OCI-LY1 (cell line): ENCODE data around the gene CEP112.

Source experiments
- H2AFZ ChIP-seq: fragments of 200-600 bp; sonication (generic), shearing (Covaris generic); 2 replicates; pipeline ENCODE4 v1.6.0; 2014; ENCODE audit warnings: antibody characterized with exemption, mild to moderate bottlenecking, low read length
- H3F3A ChIP-seq: fragments of 200-600 bp; sonication (generic), shearing (Covaris generic); 2 replicates; pipeline ENCODE4 v1.6.0; 2014; ENCODE audit warnings: mild to moderate bottlenecking, antibody characterized with exemption, low read length, moderate library complexity; ENCODE audit not compliant: insufficient read depth
- H3K27ac ChIP-seq: fragments of 200-600 bp; sonication (generic); 2 replicates; pipeline ENCODE4 v1.5.1; 2014; ENCODE audit warnings: low read length, mixed run types, mild to moderate bottlenecking, low read depth; ENCODE audit not compliant: poor library complexity, severe bottlenecking
- H3K27me3 ChIP-seq: fragments of 200-600 bp; sonication (generic); 2 replicates; pipeline ENCODE4 v1.6.0; 2014; ENCODE audit warnings: antibody characterized with exemption, mild to moderate bottlenecking, low read length, moderate library complexity; ENCODE audit not compliant: insufficient read depth
- H3K36me3 ChIP-seq: fragments of 200-600 bp; sonication (generic); 2 replicates; pipeline ENCODE4 v1.6.1; 2014; ENCODE audit warnings: mild to moderate bottlenecking, antibody characterized with exemption, low read length, moderate library complexity, mixed read lengths; ENCODE audit not compliant: insufficient read depth
- H3K4me1 ChIP-seq: fragments of 200-600 bp; sonication (generic); 2 replicates; pipeline ENCODE4 v1.5.1; 2014; ENCODE audit warnings: mild to moderate bottlenecking, low read length, moderate library complexity; ENCODE audit not compliant: insufficient read depth, severe bottlenecking
- H3K4me2 ChIP-seq: fragments of 200-600 bp; sonication (generic), shearing (Covaris generic); 2 replicates; pipeline ENCODE4 v1.6.1; 2014; ENCODE audit warnings: low read length
- H3K4me3 ChIP-seq: fragments of 200-600 bp; sonication (generic); 2 replicates; pipeline ENCODE4 v1.5.1; 2014; ENCODE audit warnings: low read length, low read depth, mild to moderate bottlenecking, mixed read lengths; ENCODE audit not compliant: poor library complexity, severe bottlenecking
- H3K79me2 ChIP-seq: fragments of 200-600 bp; shearing (Covaris generic); 2 replicates; pipeline ENCODE4 v1.6.1; 2016; ENCODE audit warnings: mixed run types, low read length, mixed read lengths; ENCODE audit not compliant: insufficient read depth
- H3K9ac ChIP-seq: fragments of 200-600 bp; sonication (generic), shearing (Covaris generic); 2 replicates; pipeline ENCODE4 v1.6.1; 2014; ENCODE audit warnings: mild to moderate bottlenecking, low read length, mixed read lengths
- H3K9me2 ChIP-seq: fragments of 200-600 bp; sonication (generic), shearing (Covaris generic); 2 replicates; pipeline ENCODE4 v1.6.1; 2014; ENCODE audit warnings: low read depth, mild to moderate bottlenecking, low read length, mixed read lengths
- H3K9me3 ChIP-seq: fragments of 200-600 bp; shearing (Covaris generic); 2 replicates; pipeline ENCODE4 v1.6.1; 2014; ENCODE audit warnings: low read length, mixed read lengths
- H4K20me1 ChIP-seq: fragments of 200-600 bp; sonication (generic), shearing (Covaris generic); 2 replicates; pipeline ENCODE4 v1.6.0; 2016; ENCODE audit warnings: mild to moderate bottlenecking, low read length; ENCODE audit not compliant: insufficient read depth
- EZH2 ChIP-seq: fragments of 200-600 bp; sonication (generic), shearing (Covaris generic); IDR thresholded peaks from 2 replicates; pipeline ENCODE4 v1.8.0; 2017; ENCODE audit warnings: borderline replicate concordance, mixed run types, mild to moderate bottlenecking, antibody characterized with exemption, low read length, moderate library complexity, mixed read lengths
- TF ChIP-seq, protein P1 (sequence below): fragments of 200-600 bp; sonication (generic), shearing (Covaris generic); IDR thresholded peaks from 2 replicates; pipeline ENCODE4 v1.5.1; 2017; ENCODE audit warnings: mild to moderate bottlenecking, antibody characterized with exemption, low read length, moderate library complexity, mixed read lengths

Gene CEP112

DNA sequence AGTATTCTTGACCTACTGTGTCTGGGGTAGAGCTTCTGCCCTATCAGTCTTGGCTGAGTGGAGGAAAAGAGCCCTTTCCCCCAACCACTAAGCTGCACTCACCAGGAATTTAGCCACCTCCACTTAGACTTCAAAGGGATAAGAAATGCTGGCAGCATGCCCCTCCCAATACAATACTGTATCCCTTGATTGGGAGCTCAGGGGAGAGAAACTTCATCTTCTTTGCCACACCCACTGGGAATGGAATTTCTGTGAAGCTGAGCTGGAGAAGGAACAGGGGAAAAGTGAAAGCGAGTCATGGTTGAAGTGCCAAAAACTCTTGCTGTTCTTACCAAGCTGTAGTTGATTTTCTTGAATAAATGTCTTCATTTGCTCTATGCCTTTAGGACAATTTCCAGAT, 68.8 kb downstream of the CEP112 start:
- Histone ChIP-seq H3K36me3 (no peaks in the 10 kb centered on the region), H3K79me2 (no peaks in the 10 kb centered on the region), H3K4me1 (no peaks in the 10 kb centered on the region), H2AFZ (no peak overlapping the region), H3K9ac (no peak overlapping the region), H3K4me2 (no peak overlapping the region), H3K27me3 (no peaks in the 10 kb centered on the region; the same call in 1 of the 2 replicates), H3K9me2 (no peaks in the 10 kb centered on the region), H4K20me1 (no peaks in the 10 kb centered on the region), H3K27ac (no peak overlapping the region), H3F3A (no peaks in the 10 kb centered on the region), H3K9me3 (no peaks in the 10 kb centered on the region), H3K4me3 (no peak overlapping the region)
- TF ChIP-seq, protein P1, sequence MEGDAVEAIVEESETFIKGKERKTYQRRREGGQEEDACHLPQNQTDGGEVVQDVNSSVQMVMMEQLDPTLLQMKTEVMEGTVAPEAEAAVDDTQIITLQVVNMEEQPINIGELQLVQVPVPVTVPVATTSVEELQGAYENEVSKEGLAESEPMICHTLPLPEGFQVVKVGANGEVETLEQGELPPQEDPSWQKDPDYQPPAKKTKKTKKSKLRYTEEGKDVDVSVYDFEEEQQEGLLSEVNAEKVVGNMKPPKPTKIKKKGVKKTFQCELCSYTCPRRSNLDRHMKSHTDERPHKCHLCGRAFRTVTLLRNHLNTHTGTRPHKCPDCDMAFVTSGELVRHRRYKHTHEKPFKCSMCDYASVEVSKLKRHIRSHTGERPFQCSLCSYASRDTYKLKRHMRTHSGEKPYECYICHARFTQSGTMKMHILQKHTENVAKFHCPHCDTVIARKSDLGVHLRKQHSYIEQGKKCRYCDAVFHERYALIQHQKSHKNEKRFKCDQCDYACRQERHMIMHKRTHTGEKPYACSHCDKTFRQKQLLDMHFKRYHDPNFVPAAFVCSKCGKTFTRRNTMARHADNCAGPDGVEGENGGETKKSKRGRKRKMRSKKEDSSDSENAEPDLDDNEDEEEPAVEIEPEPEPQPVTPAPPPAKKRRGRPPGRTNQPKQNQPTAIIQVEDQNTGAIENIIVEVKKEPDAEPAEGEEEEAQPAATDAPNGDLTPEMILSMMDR: no peak
- TF ChIP-seq EZH2: no peak

DNA sequence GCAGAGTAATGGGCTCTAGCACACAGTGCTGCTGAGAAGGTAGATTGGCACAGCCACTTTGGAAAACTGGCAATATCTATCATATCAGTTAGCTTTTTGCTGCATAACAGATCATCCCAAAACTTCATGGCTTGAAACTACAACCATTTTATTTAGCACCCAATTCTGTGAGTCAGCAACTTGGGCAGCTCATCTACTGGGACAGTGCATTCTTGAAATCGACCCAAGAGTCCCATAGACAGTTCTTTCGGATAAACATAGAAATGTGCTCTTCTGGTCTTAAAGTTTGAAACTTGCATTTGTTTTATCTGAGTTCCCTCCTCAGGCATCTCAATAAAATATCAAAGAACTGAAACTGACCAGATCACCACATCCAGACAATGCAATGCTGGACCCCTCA, 76.7 kb downstream of the CEP112 start:
- Histone ChIP-seq H3K27ac (no peak overlapping the region), H3F3A (no peaks in the 10 kb centered on the region), H3K4me2 (no peak overlapping the region), H3K36me3 (no peaks in the 10 kb centered on the region), H4K20me1 (no peaks in the 10 kb centered on the region), H3K4me1 (no peaks in the 10 kb centered on the region), H3K9ac (no peak overlapping the region), H3K9me2 (no peaks in the 10 kb centered on the region), H2AFZ (no peak overlapping the region), H3K9me3 (no peaks in the 10 kb centered on the region), H3K79me2 (no peaks in the 10 kb centered on the region), H3K27me3 (no peaks in the 10 kb centered on the region; the same call in 1 of the 2 replicates), H3K4me3 (no peak overlapping the region)
- TF ChIP-seq, protein P1: no peak
- TF ChIP-seq EZH2: no peak

DNA sequence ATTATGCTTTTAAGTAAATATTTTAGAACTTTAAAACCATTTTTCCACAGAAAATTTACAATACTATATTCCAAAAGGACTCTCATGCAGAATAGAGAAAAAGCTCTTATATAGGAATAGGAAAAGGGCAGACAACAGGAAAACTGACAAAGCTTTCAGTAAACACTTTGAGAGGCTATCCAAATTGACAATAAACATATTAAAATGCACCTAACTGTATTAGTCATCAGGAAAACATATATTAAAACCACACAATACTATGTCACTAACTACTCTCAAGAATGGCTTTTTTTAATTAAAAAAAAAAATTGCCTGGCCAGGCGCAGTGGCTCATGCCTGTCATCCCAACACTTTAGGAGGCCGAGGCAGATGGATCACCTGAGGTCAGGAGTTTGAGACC, 77.3 kb downstream of the CEP112 start:
- Histone ChIP-seq H3K27ac (no peak overlapping the region), H3K27me3 (no peaks in the 10 kb centered on the region; the same call in 1 of the 2 replicates), H3K4me3 (no peak overlapping the region), H3K9me3 (no peaks in the 10 kb centered on the region), H2AFZ (no peak overlapping the region), H3K9ac (no peak overlapping the region), H3K36me3 (no peaks in the 10 kb centered on the region), H3K4me2 (no peak overlapping the region), H3K79me2 (no peaks in the 10 kb centered on the region), H4K20me1 (no peaks in the 10 kb centered on the region), H3F3A (no peaks in the 10 kb centered on the region), H3K4me1 (no peaks in the 10 kb centered on the region), H3K9me2 (no peaks in the 10 kb centered on the region)
- TF ChIP-seq, protein P1: no peak
- no peak for TF ChIP-seq EZH2
